Tibial artery (tissue), 4 donors: ENCODE measurements around the gene BHLHE23.

ENCODE experiments used
- DNase-seq, 2 donors: peaks; one replicate each; pipeline ENCODE4 v3.0.0-alpha.2; 2019
- H3K27ac ChIP-seq, 2 donors: fragments of 200-600 bp; sonication (generic) in 1 of 2; 1 replicate in 1 of 2; 2 replicates in 1 of 2; pipeline ENCODE4 v1.5.1; 2018 to 2019; ENCODE audit warnings: mild to moderate bottlenecking in 1 of 2
- H3K27me3 ChIP-seq, 2 donors: fragments of 200-600 bp; sonication (generic) in 1 of 2; one replicate each; pipeline versions ENCODE4 v1.5.1 to v1.6.0; 2016 to 2019
- H3K36me3 ChIP-seq, 3 donors: fragments of 200-600 bp; sonication (generic) in 2 of 3; one replicate each; pipeline ENCODE4 v1.5.1; 2016 to 2019; ENCODE audit warnings: mild to moderate bottlenecking in 2 of 3
- H3K4me1 ChIP-seq, 4 donors: fragments of 200-600 bp; sonication (generic) in 2 of 4; 1 replicate in 3 of 4; 2 replicates in 1 of 4; pipeline ENCODE4 v1.5.1; 2016 to 2019
- H3K4me3 ChIP-seq, 2 donors: fragments of 200-600 bp; sonication (generic) in 1 of 2; 1 replicate in 1 of 2; 2 replicates in 1 of 2; pipeline ENCODE4 v1.5.1; 2018 to 2019; ENCODE audit warnings: mild to moderate bottlenecking in 2 of 2
- H3K9me3 ChIP-seq, 3 donors: fragments of 200-600 bp; sonication (generic) in 1 of 3; one replicate each; pipeline ENCODE4 v1.5.1; 2016 to 2019
- CTCF ChIP-seq, 2 experiments: fragments of 200-600 bp in 1 of 2; fragments of 450-650 bp in 1 of 2; IDR thresholded peaks; one replicate each; pipeline ENCODE4 v1.5.1; 2017 to 2019; ENCODE audit warnings: antibody characterized with exemption in 2 of 2, mild to moderate bottlenecking in 1 of 2, moderate library complexity in 1 of 2
- intact Hi-C: fragments of 100-400 bp; cut with DNase I; formaldehyde crosslinking; loops from one replicate; pipeline ENCODE4 v1.15.0; 2023; ENCODE audit warnings: low total_unique reads

The BHLHE23 gene

GRCh38 chr20:62976886-62977285 is 29.9 kb downstream of the BHLHE23 start:
- intact Hi-C loops = no loop called here
- Histone ChIP-seq H3K9me3 (no peaks in the 10 kb centered on the region), H3K4me3 (no peak overlapping the region), H3K27me3 (peaks cover 0 to 98% of the 10 kb centered on the region in 2 donors), H3K27ac (no peak overlapping the region), H3K4me1 (peaks cover 0 to 10% (median 8%) of the 10 kb centered on the region in 4 donors), H3K36me3 (no peaks in the 10 kb centered on the region)
- no peak for TF ChIP-seq CTCF (IDR thresholded peaks at IDR 0.05)
- no peak for DNase-seq

- no peak for TF ChIP-seq CTCF (IDR thresholded peaks at IDR 0.05)
- Histone ChIP-seq H3K36me3 (no peaks in the 10 kb centered on the region), H3K4me3 (no peak overlapping the region), H3K4me1 (peaks cover 0 to 10% (median 8%) of the 10 kb centered on the region in 4 donors), H3K27ac (no peak overlapping the region), H3K27me3 (peaks cover 0 to 95% of the 10 kb centered on the region in 2 donors), H3K9me3 (no peaks in the 10 kb centered on the region)
- intact Hi-C loops = no loop called here
- no peak for DNase-seq
Measured at GRCh38 chr20:62975812-62976508, 30.8 kb downstream of the BHLHE23 start.

- Histone ChIP-seq H3K4me1 (peaks cover 0 to 10% (median 8%) of the 10 kb centered on the region in 4 donors), H3K4me3 (no peak overlapping the region), H3K27me3 (peaks cover 0 to 95% of the 10 kb centered on the region in 2 donors), H3K27ac (no peak overlapping the region), H3K9me3 (no peaks in the 10 kb centered on the region), H3K36me3 (no peaks in the 10 kb centered on the region)
- TF ChIP-seq CTCF (IDR thresholded peaks at IDR 0.05) = no peak
- no peak for DNase-seq
- intact Hi-C loops = no loop called here
Measured at GRCh38 chr20:62975251-62975760, 31.5 kb downstream of the BHLHE23 start.

DNA sequence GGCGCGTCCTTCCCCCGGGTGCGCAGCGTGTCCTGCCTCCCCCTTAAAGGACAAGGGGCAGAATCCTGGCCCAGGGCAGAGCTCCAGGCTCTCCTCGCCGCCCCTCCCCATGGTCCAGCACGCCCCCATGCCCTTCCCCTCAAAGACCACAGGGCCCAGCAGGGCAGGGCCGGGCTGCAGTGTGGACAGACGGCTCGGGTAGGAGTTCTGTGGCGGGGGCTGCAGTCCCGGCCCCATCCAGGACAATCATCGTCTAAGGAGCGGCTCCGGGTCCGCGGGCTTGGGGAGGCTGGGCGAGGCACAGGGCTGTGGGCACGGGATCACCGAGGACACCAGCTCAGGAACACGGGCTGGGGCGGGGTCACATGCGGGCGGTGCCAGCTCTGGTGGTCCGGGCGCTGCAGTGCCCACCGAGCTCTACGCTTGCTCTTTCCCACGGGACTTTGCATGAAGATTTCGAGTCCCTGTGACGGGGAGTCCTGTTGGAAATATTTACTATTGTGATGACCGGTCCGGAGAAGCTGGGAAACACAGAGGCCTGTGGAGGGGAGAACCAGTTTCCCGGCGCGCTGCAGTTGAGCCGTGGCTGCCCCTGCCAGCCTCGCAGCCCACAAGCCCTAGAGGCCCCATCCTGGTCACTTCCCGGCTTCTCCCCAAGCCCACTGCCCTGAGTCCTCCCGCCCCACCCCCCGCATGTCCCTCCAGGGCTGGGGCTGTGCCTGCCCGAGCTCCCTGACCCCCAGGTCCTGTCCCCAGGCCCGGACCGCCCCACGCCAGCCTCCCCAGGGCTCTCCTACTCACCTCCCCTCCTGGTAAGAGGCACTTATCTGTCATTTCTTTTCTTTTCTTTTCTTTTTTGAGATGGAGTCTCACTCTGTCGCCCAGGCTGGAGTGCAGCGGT is 33.7 kb downstream of the BHLHE23 start:
- Histone ChIP-seq H3K9me3 (no peaks in the 10 kb centered on the region), H3K4me1 (peaks cover 0 to 10% (median 8%) of the 10 kb centered on the region in 4 donors), H3K36me3 (no peaks in the 10 kb centered on the region), H3K27ac (no peak overlapping the region), H3K4me3 (peak overlapping the region; percentile 16 to 33), H3K27me3 (peaks cover 0 to 78% of the 10 kb centered on the region in 2 donors)
- TF ChIP-seq CTCF (IDR thresholded peaks at IDR 0.05) = no peak
- intact Hi-C loops = no loop called here
- DNase-seq = no peak

DNA sequence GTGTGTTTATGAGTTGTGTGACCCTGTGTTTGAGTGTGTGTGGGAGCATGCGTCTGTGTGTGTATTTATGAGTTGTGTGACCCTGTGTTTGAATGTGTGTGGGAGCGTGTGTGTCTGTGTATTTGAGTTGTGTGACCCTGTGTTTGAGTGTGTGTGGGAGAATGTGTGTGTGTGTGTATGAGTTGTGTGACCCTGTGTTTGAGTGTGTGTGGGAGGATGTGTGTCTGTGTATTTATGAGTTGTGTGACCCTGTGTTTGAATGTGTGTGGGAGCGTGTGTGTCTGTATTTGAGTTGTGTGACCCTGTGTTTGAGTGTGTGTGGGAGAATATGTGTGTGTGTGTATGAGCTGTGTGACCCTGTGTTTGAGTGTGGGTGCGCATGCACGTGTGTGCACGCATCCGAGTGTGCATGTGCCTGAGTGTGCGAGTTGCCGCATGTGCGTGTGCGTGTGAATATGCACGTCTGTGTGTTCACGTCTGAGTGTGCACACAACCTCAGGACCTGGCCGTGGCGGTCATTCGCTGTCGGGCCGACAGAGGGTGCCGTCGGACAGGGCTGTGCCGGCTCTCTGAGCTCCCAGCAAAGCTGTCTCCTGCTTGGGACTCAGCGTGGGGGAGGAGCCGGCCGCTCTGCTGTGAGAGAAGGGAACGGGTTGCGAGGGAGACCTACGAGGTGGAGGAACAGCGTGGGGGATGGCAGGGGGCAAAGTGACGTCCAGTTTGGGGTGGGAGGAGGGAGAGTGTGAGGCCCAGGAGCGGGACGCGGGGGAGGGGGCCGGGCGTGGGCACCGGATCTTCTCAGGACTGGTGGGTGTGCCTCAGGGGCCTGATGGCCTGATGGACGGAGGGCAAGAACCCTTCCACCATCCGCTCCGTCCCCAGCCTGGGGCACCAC is 34.6 kb downstream of the BHLHE23 start:
- peak; percentile 84 to 87 for DNase-seq
- intact Hi-C loops = no loop called here
- Histone ChIP-seq H3K27me3 (peaks cover 0 to 69% of the 10 kb centered on the region in 2 donors), H3K27ac (no peak overlapping the region), H3K4me1 (peaks cover 0 to 10% (median 8%) of the 10 kb centered on the region in 4 donors), H3K4me3 (peak overlapping the region; percentile 16 to 33), H3K9me3 (no peaks in the 10 kb centered on the region), H3K36me3 (no peaks in the 10 kb centered on the region)
- TF ChIP-seq CTCF (IDR thresholded peaks at IDR 0.05) = peak; percentile 94 to 96
